T-helper 9 cell (primary cell): ENCODE data around the gene LYG1.
"Not testable (repeated sequence)": the region's sequence is repeated elsewhere in the genome, so short reads cannot be mapped to it uniquely, and the experiment has no call there.

Experiments used
- DNase-seq: peaks from one replicate; pipeline ENCODE4 v3.0.0-alpha.2; 2020
- total RNA-seq, 2 donors: gene quantifications; one replicate each; lab custom pipeline; 2026; lab: John Stamatoyannopoulos, UW

The LYG1 gene
- total RNA-seq: 0.72 to 2.6 reads per million in 2 donors

GRCh38 chr2:99301097-99301496, at the start of gene LYG1:
TSS of gene LYG1 (minus strand) at chr2:99301197. CDS start at chr2:99295670, 5,527 bp downstream.
- DNase-seq: not testable (repeated sequence)

GRCh38 chr2:99350194-99350593, 49.2 kb upstream of the LYG1 start:
- no peak for DNase-seq

- no peak for DNase-seq
Observed at GRCh38 chr2:99348173-99348572, 47.2 kb upstream of the LYG1 start.

- no peak for DNase-seq
Observed at GRCh38 chr2:99346218-99346617, 45.2 kb upstream of the LYG1 start.

GRCh38 chr2:99345446-99345845, 44.4 kb upstream of the LYG1 start:
- DNase-seq: not testable (repeated sequence)

GRCh38 chr2:99342536-99342935, 41.5 kb upstream of the LYG1 start:
- no peak for DNase-seq

- no peak for DNase-seq
Observed at GRCh38 chr2:99340669-99341236, 39.8 kb upstream of the LYG1 start.

GRCh38 chr2:99338029-99338585, 37.1 kb upstream of the LYG1 start:
- no peak for DNase-seq

- DNase-seq: peak; percentile 80
Observed at GRCh38 chr2:99337113-99338028, 36.4 kb upstream of the LYG1 start, which contains the start of gene EIF5B. TSS of gene EIF5B (plus strand) at chr2:99337389. CDS start at chr2:99337555, 166 bp downstream.

- no peak for DNase-seq
Observed at GRCh38 chr2:99336804-99337112, 35.8 kb upstream of the LYG1 start.

GRCh38 chr2:99335911-99336803, 35.2 kb upstream of the LYG1 start, which contains the start of gene TXNDC9:
TSS of gene TXNDC9 (minus strand) at chr2:99336333. CDS start at chr2:99333210, 3,123 bp downstream.
- peak; percentile 94 for DNase-seq

GRCh38 chr2:99325384-99325783, 24.4 kb upstream of the LYG1 start:
- no peak for DNase-seq

GRCh38 chr2:99317873-99318200, 16.8 kb upstream of the LYG1 start:
- not testable (repeated sequence) for DNase-seq

GRCh38 chr2:99317161-99317872, 16.3 kb upstream of the LYG1 start:
- no peak for DNase-seq

GRCh38 chr2:99299580-99299979, 1.4 kb downstream of the LYG1 start:
- DNase-seq: no peak

GRCh38 chr2:99297994-99298393, 3.0 kb downstream of the LYG1 start:
- DNase-seq: no peak

GRCh38 chr2:99285526-99285925, 15.5 kb downstream of the LYG1 start:
- DNase-seq: no peak

GRCh38 chr2:99279969-99280695, 20.9 kb downstream of the LYG1 start:
- no peak for DNase-seq

GRCh38 chr2:99278793-99279291, 22.2 kb downstream of the LYG1 start:
- no peak for DNase-seq

- DNase-seq: not testable (repeated sequence)
Observed at GRCh38 chr2:99278195-99278765, 22.7 kb downstream of the LYG1 start.

GRCh38 chr2:99275882-99276281, 25.1 kb downstream of the LYG1 start:
- no peak for DNase-seq
